Measurements from ENCODE around the gene SEC24D.

- no peak for TF ChIP-seq POLR2A (IDR thresholded peaks at IDR 0.05)
- TF ChIP-seq, protein P1, sequence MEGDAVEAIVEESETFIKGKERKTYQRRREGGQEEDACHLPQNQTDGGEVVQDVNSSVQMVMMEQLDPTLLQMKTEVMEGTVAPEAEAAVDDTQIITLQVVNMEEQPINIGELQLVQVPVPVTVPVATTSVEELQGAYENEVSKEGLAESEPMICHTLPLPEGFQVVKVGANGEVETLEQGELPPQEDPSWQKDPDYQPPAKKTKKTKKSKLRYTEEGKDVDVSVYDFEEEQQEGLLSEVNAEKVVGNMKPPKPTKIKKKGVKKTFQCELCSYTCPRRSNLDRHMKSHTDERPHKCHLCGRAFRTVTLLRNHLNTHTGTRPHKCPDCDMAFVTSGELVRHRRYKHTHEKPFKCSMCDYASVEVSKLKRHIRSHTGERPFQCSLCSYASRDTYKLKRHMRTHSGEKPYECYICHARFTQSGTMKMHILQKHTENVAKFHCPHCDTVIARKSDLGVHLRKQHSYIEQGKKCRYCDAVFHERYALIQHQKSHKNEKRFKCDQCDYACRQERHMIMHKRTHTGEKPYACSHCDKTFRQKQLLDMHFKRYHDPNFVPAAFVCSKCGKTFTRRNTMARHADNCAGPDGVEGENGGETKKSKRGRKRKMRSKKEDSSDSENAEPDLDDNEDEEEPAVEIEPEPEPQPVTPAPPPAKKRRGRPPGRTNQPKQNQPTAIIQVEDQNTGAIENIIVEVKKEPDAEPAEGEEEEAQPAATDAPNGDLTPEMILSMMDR (IDR thresholded peaks at IDR 0.05), result no peak
Measured at GRCh38 chr4:118723369-118723768, 112.6 kb downstream of the SEC24D start.

All from heart left ventricle (tissue), 13 donors.